ENCODE results near the gene HNRNPU. TPM values are rescaled to one million over a fixed set of nuclear protein-coding genes. Genes with fewer than 3 reads are reported as not detected.

HNRNPU gene
- total and polyA plus RNA-seq, 2 of the 13 experiments (the other 11 are each of a cell fraction or from before 2014, with no cell fraction given), result 101 to 508 TPM

DNA sequence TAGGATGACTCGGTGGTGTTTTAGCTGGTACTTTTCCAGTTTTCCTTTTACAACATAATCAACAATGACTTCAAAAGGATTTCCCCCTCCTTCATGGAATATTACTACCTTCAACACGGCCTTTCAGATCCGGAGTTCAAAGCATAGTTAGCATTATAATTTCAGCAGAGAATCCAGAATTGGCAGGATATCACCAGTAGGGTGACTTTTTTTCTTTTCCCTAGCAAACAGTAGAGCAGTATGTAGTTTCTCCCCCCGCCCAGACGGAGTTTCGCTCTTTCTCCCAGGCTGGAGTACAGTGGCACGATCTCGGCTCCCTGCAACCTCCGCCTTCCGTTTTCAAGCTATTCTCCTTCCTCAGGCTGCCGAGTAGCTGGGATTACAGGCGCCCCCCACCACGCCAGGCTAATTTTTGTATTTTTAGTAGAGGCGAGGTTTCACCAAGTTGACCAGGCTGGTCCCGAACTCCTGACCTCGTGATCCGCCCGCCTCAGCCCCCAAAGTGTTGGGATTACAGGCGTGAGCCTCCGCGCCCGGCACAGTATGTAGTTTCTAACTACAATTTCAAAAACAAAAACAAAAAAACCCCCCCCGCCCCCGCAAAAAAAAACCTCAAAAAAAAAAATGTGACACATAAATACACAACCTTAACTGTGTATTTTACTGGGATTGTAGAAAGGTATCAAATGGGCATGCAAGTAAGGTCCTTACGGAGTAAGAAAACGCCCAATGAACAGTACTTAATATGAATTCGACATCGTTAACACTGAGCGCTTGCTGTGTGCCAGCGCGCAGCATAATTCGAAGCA lies 30.4 kb downstream of the HNRNPU start (continued):
- TF ChIP-seq ZNF879 (CRISPR knock-in tag; IDR thresholded peaks at IDR 0.05) (no peak), CENPT (CRISPR knock-in tag; IDR thresholded peaks at IDR 0.05; ENCODE audit: low read depth) (no peak), TEAD3 (CRISPR knock-in tag; optimal IDR thresholded peaks at IDR 0.05; ENCODE audit: borderline replicate concordance) (peak; percentile 75), SIX1 (CRISPR knock-in tag; IDR thresholded peaks at IDR 0.05; ENCODE audit: borderline replicate concordance) (no peak), GATA4 (IDR thresholded peaks at IDR 0.05; ENCODE audit: borderline replicate concordance, low read depth) (0 out of 2 replicates have a peak, but pooled peaks have one; percentile 8), ZFY (CRISPR knock-in tag; IDR thresholded peaks at IDR 0.05) (no peak), KDM1A (CRISPR knock-in tag; IDR thresholded peaks at IDR 0.05) (no peak), U2AF1 (optimal IDR thresholded peaks at IDR 0.05; ENCODE audit: low read depth, low read length) (no peak), POLR2AphosphoS2 (IDR thresholded peaks at IDR 0.05; ENCODE audit: low read depth, low read length) (no peak), SAP130 (CRISPR knock-in tag; IDR thresholded peaks at IDR 0.05; ENCODE audit: low read depth) (peak; percentile 54; the same call in 1 of the 2 replicates), ZNF33A (CRISPR knock-in tag; IDR thresholded peaks at IDR 0.05; ENCODE audit: borderline replicate concordance) (no peak), MTF1 (CRISPR knock-in tag; IDR thresholded peaks at IDR 0.05) (no peak), RELA (CRISPR knock-in tag; IDR thresholded peaks at IDR 0.05) (no peak), GTF2F1 (IDR thresholded peaks at IDR 0.05; ENCODE audit: low read length) (0 out of 2 replicates have a peak, but pooled peaks have one; percentile 11), CHD4 (IDR thresholded peaks at IDR 0.05; ENCODE audit: borderline replicate concordance, low read length) (peak; percentile 77; the same call in 1 of the 2 replicates)
- TF ChIP-seq, protein P1, sequence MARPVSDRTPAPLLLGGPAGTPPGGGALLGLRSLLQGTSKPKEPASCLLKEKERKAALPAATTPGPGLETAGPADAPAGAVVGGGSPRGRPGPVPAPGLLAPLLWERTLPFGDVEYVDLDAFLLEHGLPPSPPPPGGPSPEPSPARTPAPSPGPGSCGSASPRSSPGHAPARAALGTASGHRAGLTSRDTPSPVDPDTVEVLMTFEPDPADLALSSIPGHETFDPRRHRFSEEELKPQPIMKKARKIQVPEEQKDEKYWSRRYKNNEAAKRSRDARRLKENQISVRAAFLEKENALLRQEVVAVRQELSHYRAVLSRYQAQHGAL (CRISPR knock-in tag; IDR thresholded peaks at IDR 0.05; ENCODE audit: not compliant biosample characterization), result no peak
- TF ChIP-seq, protein P2, sequence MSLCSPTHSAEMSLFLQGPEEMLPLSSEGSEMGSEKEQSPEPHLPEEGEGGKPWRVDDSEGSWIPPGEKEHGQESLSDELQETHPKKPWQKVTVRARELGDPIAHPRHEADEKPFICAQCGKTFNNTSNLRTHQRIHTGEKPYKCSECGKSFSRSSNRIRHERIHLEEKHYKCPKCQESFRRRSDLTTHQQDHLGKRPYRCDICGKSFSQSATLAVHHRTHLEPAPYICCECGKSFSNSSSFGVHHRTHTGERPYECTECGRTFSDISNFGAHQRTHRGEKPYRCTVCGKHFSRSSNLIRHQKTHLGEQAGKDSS (CRISPR knock-in tag; IDR thresholded peaks at IDR 0.05; ENCODE audit: borderline replicate concordance, low read depth), result no peak
- TF ChIP-seq, protein P3, sequence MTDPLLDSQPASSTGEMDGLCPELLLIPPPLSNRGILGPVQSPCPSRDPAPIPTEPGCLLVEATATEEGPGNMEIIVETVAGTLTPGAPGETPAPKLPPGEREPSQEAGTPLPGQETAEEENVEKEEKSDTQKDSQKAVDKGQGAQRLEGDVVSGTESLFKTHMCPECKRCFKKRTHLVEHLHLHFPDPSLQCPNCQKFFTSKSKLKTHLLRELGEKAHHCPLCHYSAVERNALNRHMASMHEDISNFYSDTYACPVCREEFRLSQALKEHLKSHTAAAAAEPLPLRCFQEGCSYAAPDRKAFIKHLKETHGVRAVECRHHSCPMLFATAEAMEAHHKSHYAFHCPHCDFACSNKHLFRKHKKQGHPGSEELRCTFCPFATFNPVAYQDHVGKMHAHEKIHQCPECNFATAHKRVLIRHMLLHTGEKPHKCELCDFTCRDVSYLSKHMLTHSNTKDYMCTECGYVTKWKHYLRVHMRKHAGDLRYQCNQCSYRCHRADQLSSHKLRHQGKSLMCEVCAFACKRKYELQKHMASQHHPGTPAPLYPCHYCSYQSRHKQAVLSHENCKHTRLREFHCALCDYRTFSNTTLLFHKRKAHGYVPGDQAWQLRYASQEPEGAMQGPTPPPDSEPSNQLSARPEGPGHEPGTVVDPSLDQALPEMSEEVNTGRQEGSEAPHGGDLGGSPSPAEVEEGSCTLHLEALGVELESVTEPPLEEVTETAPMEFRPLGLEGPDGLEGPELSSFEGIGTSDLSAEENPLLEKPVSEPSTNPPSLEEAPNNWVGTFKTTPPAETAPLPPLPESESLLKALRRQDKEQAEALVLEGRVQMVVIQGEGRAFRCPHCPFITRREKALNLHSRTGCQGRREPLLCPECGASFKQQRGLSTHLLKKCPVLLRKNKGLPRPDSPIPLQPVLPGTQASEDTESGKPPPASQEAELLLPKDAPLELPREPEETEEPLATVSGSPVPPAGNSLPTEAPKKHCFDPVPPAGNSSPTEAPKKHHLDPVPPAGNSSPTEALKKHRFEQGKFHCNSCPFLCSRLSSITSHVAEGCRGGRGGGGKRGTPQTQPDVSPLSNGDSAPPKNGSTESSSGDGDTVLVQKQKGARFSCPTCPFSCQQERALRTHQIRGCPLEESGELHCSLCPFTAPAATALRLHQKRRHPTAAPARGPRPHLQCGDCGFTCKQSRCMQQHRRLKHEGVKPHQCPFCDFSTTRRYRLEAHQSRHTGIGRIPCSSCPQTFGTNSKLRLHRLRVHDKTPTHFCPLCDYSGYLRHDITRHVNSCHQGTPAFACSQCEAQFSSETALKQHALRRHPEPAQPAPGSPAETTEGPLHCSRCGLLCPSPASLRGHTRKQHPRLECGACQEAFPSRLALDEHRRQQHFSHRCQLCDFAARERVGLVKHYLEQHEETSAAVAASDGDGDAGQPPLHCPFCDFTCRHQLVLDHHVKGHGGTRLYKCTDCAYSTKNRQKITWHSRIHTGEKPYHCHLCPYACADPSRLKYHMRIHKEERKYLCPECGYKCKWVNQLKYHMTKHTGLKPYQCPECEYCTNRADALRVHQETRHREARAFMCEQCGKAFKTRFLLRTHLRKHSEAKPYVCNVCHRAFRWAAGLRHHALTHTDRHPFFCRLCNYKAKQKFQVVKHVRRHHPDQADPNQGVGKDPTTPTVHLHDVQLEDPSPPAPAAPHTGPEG (CRISPR knock-in tag; IDR thresholded peaks at IDR 0.05), result no peak
- TF ChIP-seq, protein P4, sequence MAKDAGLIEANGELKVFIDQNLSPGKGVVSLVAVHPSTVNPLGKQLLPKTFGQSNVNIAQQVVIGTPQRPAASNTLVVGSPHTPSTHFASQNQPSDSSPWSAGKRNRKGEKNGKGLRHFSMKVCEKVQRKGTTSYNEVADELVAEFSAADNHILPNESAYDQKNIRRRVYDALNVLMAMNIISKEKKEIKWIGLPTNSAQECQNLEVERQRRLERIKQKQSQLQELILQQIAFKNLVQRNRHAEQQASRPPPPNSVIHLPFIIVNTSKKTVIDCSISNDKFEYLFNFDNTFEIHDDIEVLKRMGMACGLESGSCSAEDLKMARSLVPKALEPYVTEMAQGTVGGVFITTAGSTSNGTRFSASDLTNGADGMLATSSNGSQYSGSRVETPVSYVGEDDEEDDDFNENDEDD (CRISPR knock-in tag; IDR thresholded peaks at IDR 0.05; ENCODE audit: borderline replicate concordance), result no peak; the same call in 1 of the 2 replicates
- TF ChIP-seq, protein P5, sequence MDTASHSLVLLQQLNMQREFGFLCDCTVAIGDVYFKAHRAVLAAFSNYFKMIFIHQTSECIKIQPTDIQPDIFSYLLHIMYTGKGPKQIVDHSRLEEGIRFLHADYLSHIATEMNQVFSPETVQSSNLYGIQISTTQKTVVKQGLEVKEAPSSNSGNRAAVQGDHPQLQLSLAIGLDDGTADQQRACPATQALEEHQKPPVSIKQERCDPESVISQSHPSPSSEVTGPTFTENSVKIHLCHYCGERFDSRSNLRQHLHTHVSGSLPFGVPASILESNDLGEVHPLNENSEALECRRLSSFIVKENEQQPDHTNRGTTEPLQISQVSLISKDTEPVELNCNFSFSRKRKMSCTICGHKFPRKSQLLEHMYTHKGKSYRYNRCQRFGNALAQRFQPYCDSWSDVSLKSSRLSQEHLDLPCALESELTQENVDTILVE (CRISPR knock-in tag; IDR thresholded peaks at IDR 0.05), result peak; percentile 73

All from HepG2 (cell line).